ENCODE results near the gene LPCAT3.

LPCAT3 gene

DNA sequence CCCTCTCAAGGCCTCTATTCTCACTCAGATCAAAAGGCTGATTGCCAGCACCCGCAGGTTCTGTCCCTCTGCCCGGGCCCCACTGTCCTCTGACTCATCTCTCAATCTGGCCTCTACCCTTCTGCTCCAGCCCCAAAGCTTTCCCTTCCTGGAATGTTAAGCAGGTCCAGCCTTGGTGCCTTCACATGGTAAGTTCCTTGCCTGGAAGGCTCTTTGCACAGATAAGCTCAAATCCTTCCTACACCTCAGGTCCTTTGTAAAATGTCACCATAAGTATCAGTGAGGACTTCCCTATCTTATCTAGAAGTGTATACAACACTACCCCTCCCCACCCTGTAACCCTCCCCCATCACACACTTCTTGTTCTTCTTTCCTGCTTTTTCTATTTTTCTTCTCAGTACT is 22.2 kb downstream of the LPCAT3 start:
- no peak for DNase-seq

DNA sequence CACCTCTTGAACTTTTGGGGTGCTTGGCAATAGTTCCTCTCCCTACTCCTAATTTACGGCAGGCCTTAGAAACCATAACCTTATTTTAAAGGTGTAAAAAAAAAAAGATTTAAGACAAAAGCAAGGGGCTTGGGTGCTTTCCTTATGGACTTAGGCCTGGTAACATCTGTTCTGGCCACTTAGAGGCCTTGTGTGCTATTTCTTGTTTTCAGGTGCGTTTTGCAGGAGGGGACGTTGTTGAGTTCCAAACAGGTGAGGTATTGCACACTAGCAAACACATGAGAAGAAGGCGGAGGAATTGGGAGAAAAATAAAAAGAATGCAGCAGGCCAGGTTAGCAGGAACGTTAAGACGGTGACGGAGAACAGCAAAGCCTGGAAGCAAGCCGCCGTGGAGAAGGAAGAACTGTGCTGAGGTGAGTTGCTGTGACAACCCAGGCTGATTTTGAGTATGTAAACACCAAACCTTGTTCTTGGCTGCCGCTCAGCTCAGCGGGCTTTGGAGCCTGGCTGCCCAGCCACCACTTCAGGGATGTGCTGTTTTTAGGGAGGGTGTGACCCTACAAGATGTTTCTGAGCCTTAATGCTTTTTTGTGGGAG is 30.2 kb downstream of the LPCAT3 start:
- no peak for DNase-seq

DNA sequence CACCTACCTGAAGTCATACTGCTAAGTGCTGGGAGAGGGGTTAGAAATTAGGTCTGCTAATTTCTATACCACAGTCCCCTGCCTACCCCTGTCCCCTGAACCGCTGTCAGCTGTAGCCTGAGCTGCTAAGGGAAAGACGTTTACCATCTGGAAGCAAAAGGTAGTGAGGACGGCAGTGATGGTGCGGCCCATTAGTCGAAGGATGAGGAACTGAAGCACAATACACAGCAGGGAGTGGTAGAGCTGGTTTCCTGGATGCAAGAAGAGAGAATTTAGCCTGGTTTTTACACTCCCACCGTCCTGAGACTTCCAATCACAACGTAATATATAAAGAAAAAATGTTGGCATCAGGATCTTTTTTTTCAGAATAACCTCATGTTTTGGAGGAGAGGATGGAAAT is 35.7 kb downstream of the LPCAT3 start:
- DNase-seq: no peak

DNA sequence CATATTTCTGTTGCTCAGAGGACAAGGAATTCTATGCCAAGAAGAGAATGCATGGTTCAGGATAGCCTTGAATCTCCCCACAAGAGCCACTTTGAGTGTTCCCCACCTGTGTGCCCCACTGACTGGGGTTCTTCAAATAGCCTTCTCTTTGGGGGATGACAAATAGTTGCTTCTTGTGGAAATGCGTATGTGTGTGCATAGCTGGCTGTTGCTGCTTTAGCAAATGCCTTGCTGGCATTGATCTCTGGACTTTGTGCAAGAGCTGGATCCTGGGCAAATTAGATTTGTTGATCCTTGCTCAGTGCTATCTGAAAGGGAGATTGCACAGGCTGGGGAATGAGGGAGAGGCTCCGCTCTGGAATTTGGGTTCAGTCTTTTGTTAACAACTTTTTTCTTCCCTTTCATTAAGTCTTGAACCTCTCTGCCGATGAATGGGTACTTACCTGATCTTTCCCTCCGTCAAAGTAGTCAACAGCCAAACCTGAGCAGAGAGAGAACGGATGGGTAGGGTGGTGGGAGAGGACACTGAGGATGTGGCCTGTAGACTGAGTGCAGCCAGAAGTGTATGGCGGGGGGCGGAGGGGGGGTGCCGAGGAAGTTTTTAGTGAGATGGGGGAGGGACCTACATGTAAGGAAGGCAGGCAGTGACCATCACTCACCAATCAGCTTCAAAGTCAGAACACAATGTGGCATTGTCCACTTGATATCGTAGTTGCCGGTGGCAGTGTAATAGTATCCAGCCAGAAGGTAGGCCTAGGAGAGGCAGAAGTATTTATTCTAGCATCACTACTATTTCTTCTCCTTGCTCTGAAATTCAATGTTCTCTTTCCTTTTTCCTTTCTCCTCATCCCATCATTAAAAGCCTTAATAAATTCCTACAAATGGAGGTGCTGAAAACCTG is 36.9 kb downstream of the LPCAT3 start:
- DNase-seq: no peak

DNA sequence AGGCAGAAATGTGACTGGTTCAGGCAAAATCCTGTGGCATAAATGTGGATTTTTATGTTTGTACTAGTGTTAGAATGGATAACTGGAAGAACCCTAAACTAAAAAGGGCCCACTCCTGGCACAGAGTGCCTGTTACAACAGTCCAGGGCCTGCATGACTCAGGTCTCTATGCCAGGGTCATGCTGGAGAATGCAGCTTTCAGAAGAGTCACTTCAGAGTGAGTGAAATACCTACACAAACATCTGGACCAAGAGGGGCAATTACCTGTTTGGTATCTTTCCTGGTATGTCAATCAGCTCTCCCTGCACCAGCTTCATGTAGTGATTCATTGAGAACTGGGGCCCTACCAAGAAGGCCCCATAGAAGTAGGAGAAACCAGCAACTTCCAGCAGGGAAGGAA is 37.5 kb downstream of the LPCAT3 start:
- no peak for DNase-seq

DNA sequence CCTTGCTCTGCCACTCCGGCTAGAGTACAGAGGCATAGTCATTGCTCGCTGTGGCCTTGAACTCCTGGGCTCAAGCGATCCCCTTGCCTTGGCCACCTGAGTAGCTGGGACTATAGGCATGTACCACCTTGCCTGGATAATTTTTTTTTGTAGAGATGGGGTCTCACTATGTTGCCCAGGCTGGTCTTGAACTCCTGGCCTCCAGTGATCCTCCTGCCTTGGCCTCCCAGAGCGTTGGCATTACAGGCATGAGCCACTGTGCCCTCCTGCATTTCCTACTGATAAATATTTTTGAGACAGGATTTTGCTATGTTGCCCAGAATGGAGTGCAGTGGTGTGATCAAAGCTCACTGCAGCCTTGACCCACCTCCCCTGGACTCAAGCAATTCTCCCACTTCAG is 38.2 kb downstream of the LPCAT3 start:
- no peak for DNase-seq

DNA sequence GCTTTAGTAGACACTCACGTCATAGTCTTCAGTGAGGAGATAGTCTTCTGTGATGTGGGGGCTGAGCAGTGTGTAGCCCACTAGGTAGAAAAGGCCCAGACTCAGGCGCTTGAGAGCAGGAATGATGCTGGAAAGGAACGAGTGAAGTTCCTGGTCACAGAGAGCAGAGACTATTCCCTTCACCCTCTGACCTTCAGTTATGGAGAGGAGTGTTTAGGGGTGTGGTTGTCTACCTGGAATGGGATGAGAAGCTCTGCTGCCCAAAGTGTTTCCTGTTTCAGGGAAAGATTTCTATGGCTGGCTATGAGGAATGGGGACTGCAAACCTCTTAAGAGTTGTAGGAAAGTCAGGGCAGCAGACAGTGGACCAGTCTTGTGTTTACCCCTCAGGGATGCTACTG is 38.8 kb downstream of the LPCAT3 start:
- no peak for DNase-seq

DNA sequence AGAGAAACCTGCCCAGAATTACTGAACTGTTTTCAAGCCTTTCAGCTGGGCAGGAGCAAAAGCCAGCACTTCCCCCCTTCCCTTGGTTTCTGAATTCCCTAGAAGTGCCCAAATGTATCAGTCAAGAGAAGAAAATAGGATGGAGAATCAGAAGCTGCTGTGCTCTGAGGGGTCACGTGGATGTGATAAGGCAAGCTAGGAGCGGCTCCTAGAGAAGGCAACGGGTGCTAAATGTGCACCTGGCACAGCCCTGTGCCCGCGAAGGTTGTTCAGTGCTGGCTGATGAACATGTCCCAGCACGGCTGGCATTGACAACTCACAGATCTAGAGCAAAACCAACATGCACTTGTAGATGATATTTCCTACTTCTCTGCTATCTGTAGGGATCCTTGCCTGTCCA is 39.3 kb downstream of the LPCAT3 start:
- DNase-seq: no peak

DNA sequence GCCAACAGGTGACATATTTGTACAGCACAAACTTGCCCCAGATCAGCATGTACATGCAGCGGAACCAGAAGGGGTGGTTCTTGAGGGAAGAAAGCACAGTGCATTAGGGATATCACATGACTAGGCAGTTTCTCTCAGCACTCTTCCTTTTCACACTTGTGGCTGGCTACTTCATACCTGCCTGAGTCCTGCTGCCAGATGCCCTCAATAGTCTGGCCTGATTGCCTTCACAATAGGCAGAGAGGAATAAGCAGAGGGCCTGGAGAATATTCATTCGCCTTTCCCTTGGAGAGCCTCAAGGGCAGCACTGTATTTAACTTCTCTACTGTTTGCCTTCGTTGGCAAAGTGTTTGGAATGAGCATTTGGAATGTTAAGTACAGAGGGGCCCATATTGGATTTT is 39.7 kb downstream of the LPCAT3 start:
- no peak for DNase-seq

DNA sequence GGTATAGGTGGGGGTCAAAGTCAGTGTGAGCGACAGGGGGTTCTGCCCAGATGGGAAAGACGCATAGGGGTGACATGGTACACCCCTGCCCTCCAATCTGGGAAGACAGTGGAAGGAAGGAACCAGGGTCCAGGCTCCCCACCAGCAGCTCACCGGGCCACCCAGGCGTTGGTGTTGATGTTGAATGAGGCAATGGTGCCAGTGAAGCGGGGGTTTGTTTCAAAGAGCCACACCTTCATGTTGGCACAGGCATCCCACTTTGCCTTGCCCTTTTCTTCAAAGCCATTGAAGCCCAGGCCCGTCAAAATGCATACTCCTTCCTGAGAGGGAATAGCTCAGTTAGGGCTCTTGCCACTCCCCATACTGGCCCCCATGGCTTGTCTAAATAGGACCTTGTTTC is 40.1 kb downstream of the LPCAT3 start:
- no peak for DNase-seq

DNA sequence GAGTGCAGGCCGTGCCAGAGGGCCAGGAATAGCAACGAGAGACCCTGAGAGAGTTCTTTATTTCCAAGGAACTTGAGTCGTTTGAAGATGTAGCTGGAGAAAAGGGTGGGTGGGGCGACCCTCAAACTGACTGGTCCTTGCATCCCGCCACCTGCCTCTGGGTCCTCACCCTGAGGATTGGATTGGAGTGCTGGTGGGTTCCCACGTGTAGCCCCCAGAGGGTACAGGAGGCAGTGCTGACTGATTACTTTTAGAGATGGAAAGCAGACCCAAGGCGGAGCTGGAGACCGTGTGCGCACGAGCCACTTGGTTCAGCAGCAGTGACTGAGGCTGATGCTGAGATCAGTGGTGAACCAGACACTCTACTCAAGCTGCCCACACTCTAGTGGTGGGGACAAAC is 40.6 kb downstream of the LPCAT3 start:
- no peak for DNase-seq

DNA sequence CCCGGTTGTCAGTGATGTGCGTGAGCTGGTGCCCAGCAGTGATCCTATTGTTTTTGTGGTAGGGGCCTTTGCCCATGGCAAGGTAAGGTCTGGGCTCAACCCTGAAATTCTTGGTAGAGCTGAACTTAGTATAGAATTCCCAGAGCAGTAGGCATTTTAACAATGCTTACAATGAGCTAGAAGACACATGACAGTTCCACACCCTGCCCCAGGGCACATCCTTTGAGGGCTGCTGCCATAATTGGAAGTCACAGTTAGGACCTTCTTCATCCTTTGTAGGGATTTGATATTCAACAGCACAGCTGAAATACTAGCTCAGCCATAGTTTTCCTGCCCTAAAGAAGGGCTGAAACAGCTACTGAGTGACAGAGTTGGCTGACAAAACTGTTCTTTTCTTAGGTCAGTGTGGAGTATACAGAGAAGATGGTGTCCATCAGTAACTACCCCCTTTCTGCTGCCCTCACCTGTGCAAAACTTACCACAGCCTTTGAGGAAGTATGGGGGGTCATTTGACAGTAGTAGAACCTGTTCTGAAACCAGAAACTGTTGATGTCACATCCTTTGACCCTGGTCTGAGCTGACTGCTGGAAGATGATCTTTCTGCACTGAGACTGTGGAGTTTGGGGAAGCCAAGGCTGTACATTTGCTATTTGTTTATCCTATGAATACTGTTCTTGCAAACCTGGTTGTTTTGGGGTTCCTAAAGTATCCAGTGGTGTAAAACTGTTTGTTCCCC is 42.8 kb downstream of the LPCAT3 start:
- DNase-seq: no peak

DNA sequence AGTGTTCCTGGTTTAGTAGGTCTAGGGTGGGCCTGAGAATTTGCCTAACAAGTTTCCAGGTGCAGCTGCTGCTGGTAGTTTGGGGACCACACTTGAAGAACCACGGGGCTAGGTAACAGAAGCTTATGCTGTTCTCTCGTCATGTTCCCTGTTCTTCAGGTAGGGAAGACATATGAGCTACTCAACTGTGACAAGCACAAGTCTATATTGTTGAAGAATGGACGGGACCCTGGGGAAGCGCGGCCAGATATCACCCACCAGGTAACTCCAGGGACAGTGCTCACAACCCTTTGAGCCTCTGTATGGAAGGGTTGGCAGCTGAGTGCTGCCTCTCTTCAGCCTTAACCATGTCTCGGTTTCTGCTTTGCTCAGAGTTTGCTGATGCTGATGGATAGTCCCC is 44.1 kb downstream of the LPCAT3 start:
- DNase-seq: no peak

DNA sequence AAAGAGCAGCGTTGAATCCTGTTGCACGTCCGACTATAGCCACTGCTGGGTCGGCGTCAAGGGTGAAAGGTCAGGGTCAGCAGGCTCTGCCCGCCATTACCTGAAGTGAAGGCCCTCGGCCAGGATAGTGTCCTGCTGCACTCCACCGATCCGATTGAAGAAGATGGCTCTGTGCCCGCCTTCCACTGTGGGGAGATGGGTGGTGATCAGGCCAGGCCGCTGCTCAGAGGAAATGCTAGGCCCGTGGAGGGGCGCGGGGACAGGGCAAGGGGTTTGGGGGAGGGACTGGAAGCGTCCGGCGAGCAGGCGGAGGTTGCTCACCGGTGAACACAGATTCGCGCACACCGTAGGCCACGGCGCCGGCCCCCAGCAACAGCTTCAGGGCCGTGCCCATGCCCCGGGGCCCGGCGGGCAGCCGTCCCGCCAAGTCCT is 48.2 kb downstream of the LPCAT3 start:
- DNase-seq: no peak

DNA sequence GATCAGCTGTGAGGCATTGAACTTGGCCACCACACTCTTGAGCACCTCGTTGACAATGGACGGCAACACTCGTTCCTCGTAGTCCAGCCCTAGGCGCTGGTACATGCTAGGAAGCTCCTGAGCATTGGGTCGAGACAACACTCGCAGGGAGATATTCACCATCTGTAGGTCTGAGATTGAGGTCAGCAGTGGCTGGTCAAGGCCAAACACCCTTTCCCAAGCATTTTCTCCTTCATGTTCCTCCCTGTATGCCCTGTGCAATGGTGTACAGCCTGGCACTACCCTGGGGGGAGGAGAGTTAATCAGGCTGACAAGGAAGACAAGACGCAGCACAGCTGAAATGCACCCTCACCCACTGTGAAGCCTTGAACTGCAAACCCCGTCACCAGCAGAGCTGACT is 49.9 kb downstream of the LPCAT3 start:
- DNase-seq: no peak

DNA sequence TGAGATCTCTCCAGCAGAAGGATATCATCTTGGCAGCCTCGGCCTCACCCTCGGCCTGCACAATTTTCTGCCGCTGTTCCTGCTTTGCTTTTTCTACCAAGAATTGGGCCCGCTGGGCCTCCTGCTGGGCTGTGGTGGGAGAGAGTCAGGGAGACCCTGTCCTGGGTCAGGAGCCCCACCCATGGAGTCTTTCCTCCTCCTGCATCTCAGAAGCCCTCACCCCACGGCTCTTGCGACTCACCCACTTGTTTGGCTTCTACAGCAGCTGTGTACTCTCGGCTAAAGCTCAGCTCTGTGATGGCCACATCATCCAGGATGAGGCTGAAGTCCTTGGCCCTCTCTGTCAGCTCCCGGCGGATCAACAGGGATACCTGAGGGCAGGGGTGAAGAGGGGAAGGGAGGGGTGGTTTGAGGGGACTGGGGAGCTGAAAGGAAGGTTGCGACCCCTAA is 50.6 kb downstream of the LPCAT3 start:
- no peak for DNase-seq

DNA sequence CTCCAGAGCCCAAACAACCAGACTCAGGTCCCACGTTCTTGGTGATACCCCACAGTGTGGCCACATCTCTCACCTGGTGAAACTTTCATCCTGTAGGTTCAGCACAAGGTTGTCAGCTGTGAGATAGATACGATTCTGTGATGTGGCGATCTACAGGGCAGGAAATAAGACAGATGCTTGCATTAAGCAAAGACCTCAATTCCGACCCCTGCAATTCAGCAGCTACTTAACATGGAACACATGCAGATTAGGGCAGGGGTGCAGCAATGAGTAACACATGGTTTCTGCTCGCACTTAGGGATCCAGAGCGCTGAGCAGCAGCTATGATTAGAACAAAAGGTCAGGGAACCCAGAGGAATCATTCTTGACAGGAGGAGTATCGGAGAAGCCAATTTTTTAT is 51.9 kb downstream of the LPCAT3 start:
- no peak for DNase-seq

DNA sequence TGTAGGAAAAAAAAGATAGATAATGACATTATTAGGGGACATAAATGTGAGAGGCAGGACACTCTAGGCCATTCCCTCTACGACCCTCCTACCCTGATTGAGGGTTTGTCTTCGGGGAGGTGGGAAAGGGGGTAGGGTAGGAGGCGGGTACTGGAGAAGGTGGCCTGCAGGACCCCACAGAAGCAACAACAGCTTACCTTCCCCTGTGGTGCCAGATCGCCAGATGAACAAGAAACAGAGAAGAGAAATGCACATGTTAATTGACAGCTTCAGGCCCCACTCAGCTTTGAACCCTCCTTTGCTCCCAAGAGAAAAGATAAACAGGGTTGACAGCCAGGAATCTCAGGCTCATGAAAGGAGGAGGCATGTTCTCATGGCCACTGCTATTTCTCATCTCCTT is 52.6 kb downstream of the LPCAT3 start:
- DNase-seq: no peak

DNA sequence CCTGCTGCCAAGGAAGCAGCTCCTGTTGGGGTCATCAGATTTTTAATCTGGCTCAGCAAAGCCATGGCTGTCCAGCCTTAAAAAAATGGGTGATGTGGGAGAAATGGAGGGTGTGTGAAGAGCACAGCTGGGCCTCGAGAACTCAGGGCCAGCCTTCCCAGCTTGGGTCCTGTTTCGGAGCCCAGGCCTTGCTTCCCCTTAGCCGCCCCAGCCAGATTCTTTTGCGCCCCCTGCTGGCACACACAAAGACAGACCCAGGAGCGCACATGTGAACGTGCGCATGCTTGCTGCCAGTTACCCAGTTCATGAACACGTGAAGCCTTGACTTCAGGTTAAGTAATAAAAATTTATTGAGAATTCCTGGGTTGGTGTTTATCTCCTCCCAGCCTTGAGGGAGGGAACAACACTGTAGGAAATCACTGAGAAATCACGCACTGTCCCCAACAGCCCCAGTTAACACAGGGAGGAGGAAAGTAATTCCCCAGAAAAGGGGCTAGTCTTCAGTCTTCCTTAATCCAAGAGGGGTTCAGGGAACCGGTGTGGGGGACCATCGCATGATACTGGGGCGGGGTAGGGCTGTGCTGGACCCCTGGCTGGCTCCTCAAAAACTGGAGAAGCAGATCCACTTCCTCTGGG is 53.1 kb downstream of the LPCAT3 start:
- DNase-seq: peak; percentile 88

DNA sequence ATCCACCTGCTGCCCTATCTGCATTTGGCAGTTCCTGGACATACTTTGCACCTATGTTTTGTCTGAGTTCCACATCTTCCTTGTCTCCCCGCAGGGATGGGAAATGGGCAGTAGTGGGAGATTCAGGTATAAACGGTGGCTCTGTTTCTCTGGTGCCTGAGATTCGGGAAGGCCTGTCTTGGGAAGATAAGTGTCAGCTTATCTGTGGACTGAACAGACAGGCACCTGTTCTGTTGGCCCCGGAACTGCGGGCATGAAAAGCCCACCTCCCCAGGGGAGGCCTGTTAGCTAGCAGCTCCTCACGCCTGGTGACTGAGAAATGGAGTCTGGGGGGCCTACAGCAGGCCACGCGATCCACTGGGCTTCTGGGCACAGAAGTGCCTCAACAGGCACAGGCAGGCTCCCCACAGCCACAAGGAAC is 53.7 kb downstream of the LPCAT3 start:
- no peak for DNase-seq

DNA sequence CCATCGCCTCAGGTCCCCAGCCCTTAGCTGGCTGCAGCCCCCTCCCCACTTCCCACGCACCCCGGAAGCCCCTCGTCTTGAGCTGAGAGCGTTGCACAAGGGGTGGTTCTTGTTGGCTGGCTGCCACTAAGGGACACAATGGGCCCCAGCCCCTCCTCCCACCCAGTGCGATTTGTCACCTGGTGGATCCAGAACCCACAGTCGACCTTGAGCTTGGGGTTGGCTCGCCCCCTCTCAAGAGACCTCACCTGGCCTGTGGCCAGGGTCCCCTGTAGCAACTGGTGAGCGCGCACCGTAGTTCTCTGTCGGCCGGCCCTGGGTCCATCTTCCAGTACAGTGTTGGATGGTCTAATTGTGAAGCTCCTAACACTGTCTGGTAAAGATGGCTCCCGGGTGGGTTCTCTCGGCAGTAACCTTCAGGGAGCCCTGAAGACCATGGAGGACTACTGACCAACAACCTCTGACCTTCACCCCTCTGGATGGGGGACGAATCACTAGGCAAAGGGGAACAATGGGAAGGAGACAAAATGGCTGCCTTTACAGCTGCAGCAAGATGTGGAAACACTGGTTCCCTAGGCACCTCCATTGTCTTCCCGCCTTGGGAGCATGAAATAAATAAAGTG is 54.4 kb downstream of the LPCAT3 start:
- DNase-seq: peak; percentile 67

DNA sequence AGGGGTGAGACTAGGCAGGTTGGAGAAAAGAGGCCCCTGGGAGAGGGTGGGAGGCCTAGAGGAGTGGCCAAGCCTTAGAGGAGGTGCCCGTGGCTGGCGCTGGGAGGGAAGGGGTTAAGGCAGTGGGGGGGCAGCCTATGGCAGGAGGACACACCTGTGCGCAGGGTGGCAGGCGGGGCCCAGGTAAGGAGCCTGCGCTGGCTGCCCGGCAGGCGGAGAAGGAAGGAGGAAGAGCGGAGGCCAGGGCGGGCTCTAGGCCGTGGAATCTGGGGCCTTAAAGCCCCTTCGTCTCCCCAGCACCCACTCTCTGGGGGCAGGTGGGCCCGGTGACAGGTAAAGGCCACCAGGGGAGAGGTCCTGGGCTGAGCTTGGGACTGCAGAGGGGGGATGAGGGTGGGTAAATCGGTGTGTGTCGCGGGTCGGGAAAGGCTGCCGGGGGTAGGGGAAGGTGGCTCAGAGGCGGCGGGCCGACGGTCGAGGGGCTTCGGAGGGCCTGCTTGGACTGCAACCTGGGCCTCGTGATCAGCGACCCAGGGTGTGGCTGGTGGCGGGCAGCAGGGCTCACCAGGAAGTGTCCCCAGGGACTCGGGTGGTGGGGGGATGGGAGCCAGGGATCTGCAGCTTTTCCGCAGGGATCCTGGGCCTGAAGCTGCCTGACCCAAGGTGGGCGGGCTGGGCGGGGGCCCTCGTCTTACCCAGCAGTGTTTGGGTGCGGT is 55.1 kb downstream of the LPCAT3 start:
- DNase-seq: peak; percentile 93

All from NCI-H345 (cell line).